SW 1271 (cell line): ENCODE measurements around the gene STX1A.
A peak's percentile ranks its signal among the peaks of the same experiment; 100 is the strongest.
"Not testable (repeated sequence)": the region's sequence is repeated elsewhere in the genome, so short reads cannot be mapped to it uniquely, and the experiment has no call there.

Source experiments
- DNase-seq, 2 experiments: peaks; one replicate each; lab custom pipeline; 2025; lab: John Stamatoyannopoulos, UW

STX1A gene

GRCh38 chr7:73683056-73683787, 36.2 kb downstream of the STX1A start, which contains the start of the genes BUD23 and DNAJC30:
Gene BUD23, plus strand, starts transcription at chr7:73683597. Its CDS starts 29 bp downstream, at chr7:73683626.
Gene DNAJC30, minus strand, starts transcription at chr7:73683453. Its CDS starts 30 bp downstream, at chr7:73683423.
- peak; percentile 83 to 92 for DNase-seq

DNA sequence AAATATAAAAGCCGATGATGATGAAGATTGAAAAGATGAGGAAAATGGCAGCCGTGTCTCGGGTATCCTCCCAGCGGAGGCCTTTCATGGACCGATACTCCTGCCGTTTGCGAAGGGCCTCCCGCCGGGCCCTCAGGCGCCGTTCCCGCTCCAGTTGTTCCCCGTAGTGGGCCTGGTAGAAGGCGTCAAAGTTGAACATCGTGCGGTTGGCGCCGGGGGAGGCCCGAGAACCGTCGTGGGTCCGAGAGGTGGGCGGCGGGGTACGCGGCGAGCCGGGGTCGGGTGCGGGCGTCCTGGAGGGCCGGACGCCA, 36.8 kb downstream of the STX1A start:
- DNase-seq, result no peak

DNA sequence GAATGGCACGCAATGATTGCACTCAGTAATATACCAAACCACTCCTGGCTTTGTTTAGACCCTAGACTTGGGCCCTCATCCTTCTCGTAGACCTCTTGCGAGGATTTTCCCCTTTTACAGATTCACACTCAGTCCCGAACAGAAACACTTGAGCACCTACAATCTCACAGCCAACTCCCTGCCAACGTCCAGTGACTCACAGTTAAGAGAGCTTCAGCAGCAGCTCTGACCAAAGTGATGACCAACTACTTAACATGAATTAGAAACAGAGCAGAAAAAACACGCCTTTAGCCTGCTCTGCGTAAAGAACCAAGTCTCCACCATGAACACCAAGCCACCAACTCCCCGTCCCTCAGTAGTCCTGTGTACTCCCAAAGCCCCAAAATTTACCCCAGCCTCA, 38.4 kb downstream of the STX1A start:
- DNase-seq, result no peak

DNA sequence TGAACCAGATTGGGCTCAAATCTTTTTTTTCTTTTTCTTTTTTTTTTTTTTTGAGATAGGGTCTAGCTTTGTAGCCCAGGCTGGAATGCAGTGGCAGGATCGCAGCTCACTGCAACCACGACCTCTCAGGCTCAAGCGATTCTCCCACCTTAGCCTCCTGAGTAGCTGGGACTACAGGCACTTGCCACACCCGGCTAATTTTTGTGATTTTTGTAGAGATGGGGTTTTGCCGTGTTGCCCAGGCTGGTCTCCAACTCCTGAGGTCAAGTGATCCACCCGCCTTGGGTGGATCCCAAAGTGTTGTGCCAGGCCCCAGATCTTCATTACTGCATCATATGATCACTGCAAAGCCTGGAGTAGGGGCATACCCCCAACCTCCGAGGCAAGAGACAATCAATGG, 39.0 kb downstream of the STX1A start:
- DNase-seq, result no peak

DNA sequence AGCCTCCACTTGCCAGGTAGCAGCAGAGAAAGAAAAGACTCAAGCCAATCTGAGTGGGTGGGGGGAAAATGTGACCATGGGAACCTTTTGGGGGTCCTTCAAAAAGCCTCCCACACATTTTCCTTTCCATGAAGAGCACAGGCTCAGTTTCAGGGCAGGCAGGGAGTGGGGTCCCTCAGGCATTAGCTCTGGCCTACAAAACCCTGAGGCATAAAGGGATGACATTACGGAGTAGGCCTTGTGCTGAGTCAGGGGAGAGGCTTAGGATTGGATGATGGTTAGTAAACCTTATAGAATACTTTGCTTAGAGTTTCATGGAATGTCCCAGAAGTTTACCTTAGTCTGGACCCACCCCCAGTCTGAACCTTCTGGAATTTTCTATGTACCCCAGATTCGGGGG, 39.8 kb downstream of the STX1A start:
- DNase-seq, result no peak

- no peak for DNase-seq
Measured at GRCh38 chr7:73678862-73679261, 40.6 kb downstream of the STX1A start.

GRCh38 chr7:73676062-73676461, 43.4 kb downstream of the STX1A start:
- not testable (repeated sequence) for DNase-seq

- no peak for DNase-seq
Measured at GRCh38 chr7:73674468-73675124, 44.9 kb downstream of the STX1A start.

- DNase-seq, result no peak
Measured at GRCh38 chr7:73671857-73672445, 47.5 kb downstream of the STX1A start.

DNA sequence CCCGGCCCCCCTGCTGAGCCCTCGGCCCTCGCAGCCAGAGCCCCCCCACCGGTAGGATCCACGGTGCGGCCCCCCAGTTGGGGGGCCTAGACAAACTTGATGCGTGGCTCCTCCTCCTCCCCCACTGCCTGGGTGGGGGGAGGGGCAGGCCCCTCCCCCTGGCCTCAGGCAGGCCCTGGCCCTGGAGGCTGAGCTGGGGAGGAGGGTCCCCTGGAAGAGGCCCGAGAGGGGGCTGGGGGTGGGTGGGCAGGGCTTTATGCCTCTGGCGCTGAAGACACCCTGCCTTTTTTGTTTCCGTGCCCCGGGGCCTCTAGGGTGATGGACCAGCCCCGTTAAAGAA, 48.2 kb downstream of the STX1A start:
- no peak for DNase-seq

- DNase-seq, result no peak
Measured at GRCh38 chr7:73669858-73670385, 49.5 kb downstream of the STX1A start.

GRCh38 chr7:73669288-73669701, 50.2 kb downstream of the STX1A start:
- no peak for DNase-seq

DNA sequence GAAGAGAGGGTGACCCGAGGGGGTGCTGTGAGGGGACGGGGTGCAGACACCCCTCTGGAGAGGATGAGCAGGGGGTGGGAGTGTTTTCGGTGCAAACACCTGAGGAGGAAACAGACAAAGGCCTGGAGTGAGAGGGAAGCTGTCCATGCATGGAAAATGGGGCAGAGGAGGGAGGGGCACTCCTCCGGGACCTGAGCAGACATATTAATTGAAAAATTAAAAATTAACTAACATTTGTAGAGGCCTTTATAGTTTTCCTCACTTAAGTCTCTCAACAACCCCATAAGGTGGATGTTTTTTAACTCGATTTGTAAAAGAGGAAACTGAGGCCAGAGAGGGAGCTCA, 50.6 kb downstream of the STX1A start:
- no peak for DNase-seq

DNA sequence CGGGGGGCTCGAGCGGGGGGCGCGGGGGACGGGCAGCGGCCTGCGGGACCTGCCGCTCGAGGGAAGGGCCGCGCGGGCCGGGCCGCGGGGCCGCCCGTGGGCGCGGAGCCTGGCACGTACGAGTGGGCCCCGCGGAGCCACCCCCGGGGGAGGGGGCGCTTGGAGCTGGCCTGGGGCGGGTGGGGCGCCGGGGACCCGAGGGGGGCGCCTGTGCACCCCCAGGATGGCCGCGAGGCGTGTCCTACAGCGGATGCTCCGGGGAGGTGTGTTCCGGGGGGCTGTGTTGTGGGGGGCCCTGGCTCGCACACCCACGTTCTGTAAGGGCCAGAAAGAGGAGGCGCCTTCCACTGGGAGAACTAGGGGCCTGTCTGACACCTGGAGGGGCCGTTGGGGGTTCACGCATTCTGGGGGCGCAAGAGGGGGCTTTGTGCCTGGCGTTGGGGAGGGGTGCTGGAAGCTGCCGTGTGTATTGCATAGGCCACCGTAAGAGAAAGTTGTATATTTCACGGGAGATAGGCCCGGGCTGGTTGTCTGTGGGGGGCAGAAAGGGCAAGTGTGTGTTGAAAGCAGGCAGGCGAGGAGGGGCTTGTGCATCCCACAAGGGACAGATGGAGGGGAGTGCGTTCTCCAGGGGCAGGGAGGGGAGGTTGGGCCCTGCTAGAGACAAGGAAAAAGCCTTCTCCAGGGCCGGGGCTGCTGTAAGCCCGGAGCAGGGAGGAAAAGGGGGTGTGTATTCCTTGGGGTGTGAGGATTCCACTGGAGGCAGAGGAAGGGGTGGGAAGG, 51.2 kb downstream of the STX1A start:
- no peak for DNase-seq

GRCh38 chr7:73667344-73668102, 51.9 kb downstream of the STX1A start, which contains the start of gene VPS37D:
Gene VPS37D, plus strand, starts transcription at chr7:73667831. Its CDS starts 128 bp downstream, at chr7:73667959.
- peak; percentile 57 to 78 for DNase-seq

GRCh38 chr7:73663033-73663432, 56.4 kb downstream of the STX1A start:
- no peak for DNase-seq

DNA sequence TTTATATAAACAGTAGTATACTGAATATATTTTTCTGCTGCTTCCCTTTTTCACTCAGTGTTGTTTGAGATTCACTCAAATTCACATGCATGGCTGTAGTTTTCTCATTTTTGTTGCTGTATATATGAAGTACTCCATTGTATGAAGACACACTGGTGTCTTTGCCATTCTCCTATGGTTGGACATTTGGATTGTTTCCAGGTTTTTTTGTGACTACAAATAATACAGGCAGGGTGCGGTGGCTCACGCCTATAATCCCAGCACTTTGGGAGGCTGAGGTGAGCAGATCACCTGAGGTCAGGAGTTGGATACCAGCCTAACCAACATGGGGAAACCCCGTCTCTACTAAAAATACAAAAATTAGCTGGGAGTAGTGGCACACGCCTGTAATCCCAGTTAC, 58.9 kb downstream of the STX1A start:
- DNase-seq, result not testable (repeated sequence)

GRCh38 chr7:73659983-73660382, 59.5 kb downstream of the STX1A start:
- no peak for DNase-seq

- not testable (repeated sequence) for DNase-seq
Measured at GRCh38 chr7:73655309-73655708, 64.2 kb downstream of the STX1A start.

GRCh38 chr7:73652541-73652949, 66.9 kb downstream of the STX1A start:
- no peak for DNase-seq

- DNase-seq, result no peak
Measured at GRCh38 chr7:73650524-73650923, 68.9 kb downstream of the STX1A start.

- DNase-seq, result no peak
Measured at GRCh38 chr7:73649576-73649975, 69.9 kb downstream of the STX1A start.
